GM12865 (cell line): Measurements from ENCODE around the gene SNX7.

Experiments
- DNase-seq: peaks from one replicate; pipeline ENCODE4 v3.0.0; 2010; ENCODE audit warnings: low read depth
- H3K4me3 ChIP-seq: 2 replicates; pipeline ENCODE4 v1.5.1; 2011; ENCODE audit warnings: mild to moderate bottlenecking, low read depth, low read length, control low read depth
- TF ChIP-seq, protein P1 (sequence below): IDR thresholded peaks from 2 replicates; pipeline ENCODE4 v1.5.1; 2011; ENCODE audit warnings: low read length, control low read depth, low read depth, inconsistent platforms; ENCODE audit not compliant: insufficient read depth; ENCODE audit errors: missing control alignments

The SNX7 gene

GRCh38 chr1:98674075-98674781 is 12.7 kb downstream of the SNX7 start:
- H3K4me3 ChIP-seq, result no peak overlapping the region
- TF ChIP-seq, protein P1, sequence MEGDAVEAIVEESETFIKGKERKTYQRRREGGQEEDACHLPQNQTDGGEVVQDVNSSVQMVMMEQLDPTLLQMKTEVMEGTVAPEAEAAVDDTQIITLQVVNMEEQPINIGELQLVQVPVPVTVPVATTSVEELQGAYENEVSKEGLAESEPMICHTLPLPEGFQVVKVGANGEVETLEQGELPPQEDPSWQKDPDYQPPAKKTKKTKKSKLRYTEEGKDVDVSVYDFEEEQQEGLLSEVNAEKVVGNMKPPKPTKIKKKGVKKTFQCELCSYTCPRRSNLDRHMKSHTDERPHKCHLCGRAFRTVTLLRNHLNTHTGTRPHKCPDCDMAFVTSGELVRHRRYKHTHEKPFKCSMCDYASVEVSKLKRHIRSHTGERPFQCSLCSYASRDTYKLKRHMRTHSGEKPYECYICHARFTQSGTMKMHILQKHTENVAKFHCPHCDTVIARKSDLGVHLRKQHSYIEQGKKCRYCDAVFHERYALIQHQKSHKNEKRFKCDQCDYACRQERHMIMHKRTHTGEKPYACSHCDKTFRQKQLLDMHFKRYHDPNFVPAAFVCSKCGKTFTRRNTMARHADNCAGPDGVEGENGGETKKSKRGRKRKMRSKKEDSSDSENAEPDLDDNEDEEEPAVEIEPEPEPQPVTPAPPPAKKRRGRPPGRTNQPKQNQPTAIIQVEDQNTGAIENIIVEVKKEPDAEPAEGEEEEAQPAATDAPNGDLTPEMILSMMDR, result no peak
- DNase-seq, result no peak

- no peak for DNase-seq
- TF ChIP-seq, protein P1, result no peak
- H3K4me3 ChIP-seq, result no peak overlapping the region
These were observed 13.8 kb downstream of the SNX7 start for GRCh38 chr1:98675282-98675681.

DNA sequence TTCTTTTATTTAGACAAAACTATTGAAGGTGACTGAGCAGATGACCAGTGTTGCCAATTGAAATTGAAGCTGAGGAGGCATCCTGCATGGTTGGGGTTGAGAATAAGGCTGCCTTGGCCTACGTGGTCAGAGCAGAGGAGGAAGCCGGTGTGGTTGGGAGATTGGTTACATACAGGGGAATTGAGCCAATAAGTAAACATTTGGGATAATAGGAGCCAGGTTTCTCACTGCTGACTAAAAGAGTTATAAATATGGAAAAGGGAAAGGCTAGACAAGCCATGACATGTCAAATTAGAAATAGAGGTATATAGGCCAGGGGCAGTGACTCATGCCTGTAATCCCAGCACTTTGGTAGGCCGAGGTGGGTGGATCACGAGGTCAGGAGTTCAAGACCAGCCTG is 15.8 kb downstream of the SNX7 start:
- TF ChIP-seq, protein P1, result no peak
- H3K4me3 ChIP-seq, result no peak overlapping the region
- no peak for DNase-seq

DNA sequence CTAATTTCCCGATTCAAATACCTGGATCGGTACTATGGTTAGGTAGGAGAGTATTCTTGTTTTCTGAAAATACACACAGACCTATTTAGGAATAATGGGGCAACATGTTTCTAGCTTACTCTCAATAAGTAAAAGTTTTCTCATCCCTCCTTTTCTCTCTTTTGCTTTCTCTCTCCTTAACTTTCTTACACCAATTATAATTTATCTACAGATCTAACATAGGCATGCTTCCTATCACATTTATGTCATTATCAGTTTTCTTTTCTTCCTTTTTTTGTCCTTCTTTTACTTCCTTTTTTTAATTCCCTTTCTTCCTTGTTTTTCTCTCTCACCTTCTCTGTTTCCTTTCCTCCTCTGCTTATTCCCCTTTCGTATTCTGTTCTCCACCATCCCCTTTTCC is 20.3 kb downstream of the SNX7 start:
- TF ChIP-seq, protein P1, result no peak
- no peak for DNase-seq
- H3K4me3 ChIP-seq, result no peak overlapping the region

DNA sequence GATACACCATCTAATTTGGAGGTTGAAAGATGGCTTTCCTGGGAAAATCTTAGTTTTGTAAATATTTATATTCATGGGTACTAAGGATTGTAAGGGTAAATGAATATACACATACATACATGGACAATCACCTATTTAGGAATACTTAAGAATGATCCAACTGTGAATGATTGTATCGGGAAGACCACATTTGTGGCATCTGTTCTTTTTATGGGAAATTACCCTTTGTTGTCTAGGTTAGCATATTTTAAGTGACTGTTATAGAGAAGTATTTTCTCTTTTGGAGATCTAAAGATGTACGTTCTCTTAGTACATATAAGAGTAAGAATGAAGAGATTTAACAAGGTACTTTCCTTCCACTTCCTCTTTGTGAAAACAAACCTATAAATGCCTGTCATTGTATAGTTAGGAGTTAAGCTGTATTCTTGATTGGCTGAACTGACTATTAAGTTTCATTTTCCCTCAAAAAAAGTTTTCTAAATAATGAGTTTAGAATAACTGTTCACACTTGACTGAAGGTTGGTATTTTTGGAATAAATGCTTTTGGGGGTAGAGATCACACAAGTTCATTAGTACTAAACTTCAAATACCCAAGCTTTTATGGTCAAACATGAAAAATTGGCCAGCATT is 26.7 kb downstream of the SNX7 start:
- TF ChIP-seq, protein P1, result no peak
- DNase-seq, result no peak

DNA sequence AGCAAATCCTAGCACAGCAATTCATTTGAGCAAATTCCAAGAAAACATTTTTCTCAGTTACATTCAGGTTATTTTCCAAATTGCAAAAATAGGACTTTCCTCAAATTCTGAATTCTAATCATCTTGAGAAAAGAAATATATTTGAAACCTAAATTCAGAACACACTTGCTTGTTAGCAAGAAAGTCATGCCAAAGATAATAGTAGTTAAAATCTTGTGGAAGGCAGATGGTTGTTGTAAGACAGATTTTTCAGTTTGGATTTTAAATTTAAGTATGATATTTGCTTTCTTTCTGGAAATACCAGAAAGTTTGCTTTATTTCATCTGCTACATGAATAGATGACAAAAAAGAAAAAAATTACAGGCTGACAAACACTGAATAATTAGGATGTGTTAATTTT is 29.1 kb downstream of the SNX7 start:
- H3K4me3 ChIP-seq, result no peak overlapping the region
- TF ChIP-seq, protein P1, result no peak
- no peak for DNase-seq

More for the DNA sequence above, 26.7 kb downstream of the SNX7 start:
- H3K4me3 ChIP-seq, result no peak overlapping the region
